Measurements from ENCODE around the gene NUP210. TPM values are rescaled to one million over a fixed set of nuclear protein-coding genes. Genes with fewer than 3 reads are reported as not detected.
A peak's percentile ranks its signal among the peaks of the same experiment; 100 is the strongest.

Gene NUP210
- total RNA-seq, 2 experiments from 2014 or later, result 127 to 131 TPM

- Mint-ChIP-seq H3K4me1 (peaks cover 2% of the 10 kb centered on the region), H3K4me3 (no peak overlapping the region), H3K36me3 (peaks cover 32% of the 10 kb centered on the region), H3K27ac (no peak overlapping the region), H3K9me3 (no peaks in the 10 kb centered on the region), H3K27me3 (no peaks in the 10 kb centered on the region)
- no peak for DNase-seq
These were observed 90.4 kb downstream of the NUP210 start for GRCh38 chr3:13329746-13330145.

GRCh38 chr3:13325892-13326443 is 94.2 kb downstream of the NUP210 start:
- Mint-ChIP-seq H3K9me3 (no peaks in the 10 kb centered on the region), H3K36me3 (peaks cover 25% of the 10 kb centered on the region), H3K4me3 (no peak overlapping the region), H3K4me1 (no peaks in the 10 kb centered on the region), H3K27me3 (no peaks in the 10 kb centered on the region), H3K27ac (no peak overlapping the region)
- DNase-seq, result no peak

- H3K27me3 Mint-ChIP-seq, result no peaks in the 10 kb centered on the region
- H3K4me3 Mint-ChIP-seq, result no peak overlapping the region
- H3K36me3 Mint-ChIP-seq, result peaks cover 25% of the 10 kb centered on the region
- no peak for DNase-seq
- no peak overlapping the region for H3K27ac Mint-ChIP-seq
- no peaks in the 10 kb centered on the region for H3K9me3 Mint-ChIP-seq
- no peaks in the 10 kb centered on the region for H3K4me1 Mint-ChIP-seq
These were observed 95.2 kb downstream of the NUP210 start for GRCh38 chr3:13324835-13325501.

GRCh38 chr3:13323822-13324221 is 96.3 kb downstream of the NUP210 start:
- Mint-ChIP-seq H3K4me3 (no peak overlapping the region), H3K36me3 (peaks cover 19% of the 10 kb centered on the region), H3K27ac (no peak overlapping the region), H3K27me3 (no peaks in the 10 kb centered on the region), H3K9me3 (no peaks in the 10 kb centered on the region), H3K4me1 (no peaks in the 10 kb centered on the region)
- DNase-seq, result no peak

GRCh38 chr3:13322324-13322723 is 97.8 kb downstream of the NUP210 start:
- H3K27me3 Mint-ChIP-seq, result no peaks in the 10 kb centered on the region
- no peak overlapping the region for H3K27ac Mint-ChIP-seq
- no peaks in the 10 kb centered on the region for H3K9me3 Mint-ChIP-seq
- H3K36me3 Mint-ChIP-seq, result peaks cover 21% of the 10 kb centered on the region
- no peaks in the 10 kb centered on the region for H3K4me1 Mint-ChIP-seq
- DNase-seq, result no peak
- no peak overlapping the region for H3K4me3 Mint-ChIP-seq

- Mint-ChIP-seq H3K27me3 (no peaks in the 10 kb centered on the region), H3K27ac (no peak overlapping the region), H3K4me3 (no peak overlapping the region), H3K4me1 (no peaks in the 10 kb centered on the region), H3K36me3 (peaks cover 20% of the 10 kb centered on the region), H3K9me3 (no peaks in the 10 kb centered on the region)
- DNase-seq, result no peak
These were observed 100.4 kb downstream of the NUP210 start for GRCh38 chr3:13319564-13320220.

GRCh38 chr3:13318626-13319470 is 101.3 kb downstream of the NUP210 start:
- Mint-ChIP-seq H3K27me3 (no peaks in the 10 kb centered on the region), H3K27ac (no peak overlapping the region), H3K4me1 (no peaks in the 10 kb centered on the region), H3K4me3 (no peak overlapping the region), H3K36me3 (peaks cover 22% of the 10 kb centered on the region), H3K9me3 (no peaks in the 10 kb centered on the region)
- no peak for DNase-seq

- H3K9me3 Mint-ChIP-seq, result no peaks in the 10 kb centered on the region
- peaks cover 21% of the 10 kb centered on the region for H3K36me3 Mint-ChIP-seq
- H3K4me1 Mint-ChIP-seq, result no peaks in the 10 kb centered on the region
- no peak overlapping the region for H3K4me3 Mint-ChIP-seq
- no peaks in the 10 kb centered on the region for H3K27me3 Mint-ChIP-seq
- no peak for DNase-seq
- peak overlapping the region; percentile 30 for H3K27ac Mint-ChIP-seq
These were observed 102.4 kb downstream of the NUP210 start for GRCh38 chr3:13317596-13318320.

GRCh38 chr3:13316603-13317002 is 103.5 kb downstream of the NUP210 start:
- H3K27ac Mint-ChIP-seq, result no peak overlapping the region
- no peak for DNase-seq
- H3K4me1 Mint-ChIP-seq, result no peaks in the 10 kb centered on the region
- H3K4me3 Mint-ChIP-seq, result no peak overlapping the region
- H3K36me3 Mint-ChIP-seq, result peaks cover 21% of the 10 kb centered on the region
- no peaks in the 10 kb centered on the region for H3K9me3 Mint-ChIP-seq
- H3K27me3 Mint-ChIP-seq, result no peaks in the 10 kb centered on the region

- Mint-ChIP-seq H3K27me3 (no peaks in the 10 kb centered on the region), H3K36me3 (peaks cover 21% of the 10 kb centered on the region), H3K4me1 (no peaks in the 10 kb centered on the region), H3K4me3 (no peak overlapping the region), H3K27ac (no peak overlapping the region), H3K9me3 (no peaks in the 10 kb centered on the region)
- no peak for DNase-seq
These were observed 105.2 kb downstream of the NUP210 start for GRCh38 chr3:13314877-13315276.

- H3K27me3 Mint-ChIP-seq, result no peaks in the 10 kb centered on the region
- no peaks in the 10 kb centered on the region for H3K9me3 Mint-ChIP-seq
- H3K27ac Mint-ChIP-seq, result no peak overlapping the region
- H3K36me3 Mint-ChIP-seq, result peaks cover 20% of the 10 kb centered on the region
- H3K4me3 Mint-ChIP-seq, result no peak overlapping the region
- H3K4me1 Mint-ChIP-seq, result no peaks in the 10 kb centered on the region
- no peak for DNase-seq
These were observed 106.3 kb downstream of the NUP210 start for GRCh38 chr3:13313813-13314212.

- no peak overlapping the region for H3K27ac Mint-ChIP-seq
- H3K36me3 Mint-ChIP-seq, result peaks cover 3% of the 10 kb centered on the region
- H3K9me3 Mint-ChIP-seq, result no peaks in the 10 kb centered on the region
- H3K27me3 Mint-ChIP-seq, result no peaks in the 10 kb centered on the region
- no peaks in the 10 kb centered on the region for H3K4me1 Mint-ChIP-seq
- no peak for DNase-seq
- H3K4me3 Mint-ChIP-seq, result no peak overlapping the region
These were observed 111.1 kb downstream of the NUP210 start for GRCh38 chr3:13309004-13309403.

GRCh38 chr3:13308380-13308801 is 111.7 kb downstream of the NUP210 start:
- no peaks in the 10 kb centered on the region for H3K9me3 Mint-ChIP-seq
- H3K27ac Mint-ChIP-seq, result no peak overlapping the region
- H3K27me3 Mint-ChIP-seq, result no peaks in the 10 kb centered on the region
- DNase-seq, result peak; percentile 14
- no peak overlapping the region for H3K4me3 Mint-ChIP-seq
- peaks cover 2% of the 10 kb centered on the region for H3K36me3 Mint-ChIP-seq
- H3K4me1 Mint-ChIP-seq, result no peaks in the 10 kb centered on the region

- H3K27me3 Mint-ChIP-seq, result no peaks in the 10 kb centered on the region
- no peak overlapping the region for H3K4me3 Mint-ChIP-seq
- no peaks in the 10 kb centered on the region for H3K9me3 Mint-ChIP-seq
These were observed 113.1 kb downstream of the NUP210 start for GRCh38 chr3:13307041-13307440.

More at GRCh38 chr3:13307041-13307440, 113.1 kb downstream of the NUP210 start:
- Mint-ChIP-seq H3K4me1 (no peaks in the 10 kb centered on the region), H3K36me3 (no peaks in the 10 kb centered on the region), H3K27ac (no peak overlapping the region)
- no peak for DNase-seq

All from activated naive CD8-positive, alpha-beta T cell treated with anti-CD3 and anti-CD28 coated beads for 36 hours (primary cell).